Left kidney (tissue), 2 donors: Measurements from ENCODE around the gene MSI2. TPM values are rescaled to one million over a fixed set of nuclear protein-coding genes. Genes with fewer than 3 reads are reported as not detected.

ENCODE experiments used
- DNase-seq: peaks from one replicate; pipeline ENCODE4 v3.0.0-alpha.2; 2013
- polyA plus RNA-seq: library from polyadenylated mRNA; unstranded; fragments of 120-200 nt; gene quantifications from one replicate; pipeline ENCODE4 v1.2.1, GENCODE V29; 2013; ENCODE audit not compliant: insufficient read length

The MSI2 gene
- polyA plus RNA-seq, 1 donor = 106 TPM

- DNase-seq = no peak
Observed at GRCh38 chr17:57577751-57578607, 321.7 kb downstream of the MSI2 start.

- DNase-seq = no peak
Observed at GRCh38 chr17:57578608-57579225, 322.4 kb downstream of the MSI2 start.

GRCh38 chr17:57579245-57579644 lies 322.9 kb downstream of the MSI2 start:
- DNase-seq = no peak

GRCh38 chr17:57580055-57580739 lies 323.9 kb downstream of the MSI2 start:
- DNase-seq = no peak

GRCh38 chr17:57582881-57583756 lies 326.8 kb downstream of the MSI2 start:
- no peak for DNase-seq

GRCh38 chr17:57584050-57584551 lies 327.8 kb downstream of the MSI2 start:
- DNase-seq = no peak

GRCh38 chr17:57585341-57586195 lies 329.2 kb downstream of the MSI2 start:
- no peak for DNase-seq

GRCh38 chr17:57586196-57586740 lies 329.9 kb downstream of the MSI2 start:
- DNase-seq = no peak

- no peak for DNase-seq
Observed at GRCh38 chr17:57586742-57587141, 330.4 kb downstream of the MSI2 start.

- no peak for DNase-seq
Observed at GRCh38 chr17:57587193-57587969, 331.1 kb downstream of the MSI2 start.

GRCh38 chr17:57588086-57588485 lies 331.8 kb downstream of the MSI2 start:
- DNase-seq = no peak

- DNase-seq = no peak
Observed at GRCh38 chr17:57589151-57590034, 333.1 kb downstream of the MSI2 start.

- no peak for DNase-seq
Observed at GRCh38 chr17:57593739-57594462, 337.6 kb downstream of the MSI2 start.

GRCh38 chr17:57594767-57595166 lies 338.4 kb downstream of the MSI2 start:
- no peak for DNase-seq

GRCh38 chr17:57595426-57595825 lies 339.1 kb downstream of the MSI2 start:
- no peak for DNase-seq

GRCh38 chr17:57595947-57596695 lies 339.8 kb downstream of the MSI2 start:
- DNase-seq = no peak

- DNase-seq = no peak
Observed at GRCh38 chr17:57597101-57597500, 340.8 kb downstream of the MSI2 start.
